ENCODE data around the gene SRPK2. TPM values are rescaled to one million over a fixed set of nuclear protein-coding genes. Genes with fewer than 3 reads are reported as not detected.
"Not testable (repeated sequence)": the region's sequence is repeated elsewhere in the genome, so short reads cannot be mapped to it uniquely, and the experiment has no call there.

The SRPK2 gene
- polyA plus RNA-seq, 1 donor from 2014 or later, result 118 TPM

DNA sequence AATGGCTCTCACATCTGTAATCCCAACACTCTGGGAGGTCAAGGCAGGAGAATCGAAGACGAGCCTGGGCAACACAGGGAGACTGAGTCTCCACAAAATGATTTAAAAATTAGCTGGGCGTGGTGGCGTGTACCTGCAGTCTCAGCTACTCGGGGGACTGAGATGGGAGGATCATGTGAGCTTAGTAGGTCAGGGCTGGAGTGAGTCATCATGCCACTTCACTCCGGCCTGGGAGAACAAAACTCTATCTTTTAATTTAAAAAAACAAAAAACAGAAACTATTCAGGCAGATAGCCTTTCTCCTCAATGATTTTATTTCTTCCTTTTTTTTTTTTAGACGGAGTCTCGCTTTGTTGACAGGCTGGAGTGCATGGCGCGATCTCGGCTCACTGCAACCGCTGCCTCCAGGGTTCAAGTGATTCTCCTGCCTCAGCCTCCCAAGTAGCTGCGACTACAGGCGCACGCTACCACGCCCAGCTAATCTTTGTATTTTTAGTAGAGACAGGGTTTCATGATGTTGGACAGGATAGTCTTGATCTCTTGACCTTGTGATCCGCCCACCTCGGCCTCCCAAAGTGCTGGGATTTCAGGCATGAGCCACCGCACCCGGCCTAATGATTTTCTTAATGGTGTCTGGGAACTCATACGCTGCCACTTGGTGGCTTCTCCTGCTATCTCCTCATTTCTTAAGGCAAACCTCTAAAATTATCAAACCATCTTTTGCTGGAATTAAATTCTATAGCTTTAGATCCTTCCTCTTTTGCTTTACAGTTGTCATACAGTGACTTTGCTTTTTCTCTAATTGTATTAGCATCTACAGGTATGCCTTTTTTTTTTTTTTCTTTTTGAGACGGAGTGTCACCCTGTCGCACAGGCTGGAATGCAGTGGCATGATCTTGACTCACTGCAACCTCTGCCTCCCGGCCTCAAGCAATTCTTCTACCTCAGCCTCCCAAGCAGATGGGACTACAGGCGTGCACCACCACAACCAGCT lies 22.9 kb downstream of the SRPK2 start:
- Histone ChIP-seq H3K27me3 (ENCODE audit: insufficient read depth, low read depth, low read length) (no peaks in the 10 kb centered on the region), H3K4me3 (ENCODE audit: low read length) (no peak overlapping the region), H3F3A (ENCODE audit: insufficient read depth, low read length, poor library complexity, severe bottlenecking) (no peaks in the 10 kb centered on the region), H3K9me3 (ENCODE audit: low read length) (no peaks in the 10 kb centered on the region), H3K79me2 (replicated peaks; ENCODE audit: insufficient read depth, low read length) (peaks cover 7% of the 10 kb centered on the region), H3K36me3 (ENCODE audit: insufficient read depth, low read length) (no peaks in the 10 kb centered on the region), H3K9ac (ENCODE audit: low read length) (no peak overlapping the region), H3K9me2 (ENCODE audit: insufficient read depth, low read length) (no peaks in the 10 kb centered on the region), H2AFZ (ENCODE audit: low read depth, low read length) (no peak overlapping the region), H3K4me2 (ENCODE audit: low read length) (no peak overlapping the region), H4K20me1 (ENCODE audit: insufficient read depth) (no peaks in the 10 kb centered on the region), H3K27ac (ENCODE audit: low read length) (no peak overlapping the region)
- TF ChIP-seq POLR2AphosphoS5 (IDR thresholded peaks at IDR 0.05) (no peak), EP300 (conservative IDR thresholded peaks at IDR 0.05; ENCODE audit: poor library complexity, severe bottlenecking) (no peak), RAD21 (conservative IDR thresholded peaks at IDR 0.05) (no peak), MXI1 (conservative IDR thresholded peaks at IDR 0.05; ENCODE audit: poor library complexity, severe bottlenecking) (no peak)
- TF ChIP-seq, protein P1, sequence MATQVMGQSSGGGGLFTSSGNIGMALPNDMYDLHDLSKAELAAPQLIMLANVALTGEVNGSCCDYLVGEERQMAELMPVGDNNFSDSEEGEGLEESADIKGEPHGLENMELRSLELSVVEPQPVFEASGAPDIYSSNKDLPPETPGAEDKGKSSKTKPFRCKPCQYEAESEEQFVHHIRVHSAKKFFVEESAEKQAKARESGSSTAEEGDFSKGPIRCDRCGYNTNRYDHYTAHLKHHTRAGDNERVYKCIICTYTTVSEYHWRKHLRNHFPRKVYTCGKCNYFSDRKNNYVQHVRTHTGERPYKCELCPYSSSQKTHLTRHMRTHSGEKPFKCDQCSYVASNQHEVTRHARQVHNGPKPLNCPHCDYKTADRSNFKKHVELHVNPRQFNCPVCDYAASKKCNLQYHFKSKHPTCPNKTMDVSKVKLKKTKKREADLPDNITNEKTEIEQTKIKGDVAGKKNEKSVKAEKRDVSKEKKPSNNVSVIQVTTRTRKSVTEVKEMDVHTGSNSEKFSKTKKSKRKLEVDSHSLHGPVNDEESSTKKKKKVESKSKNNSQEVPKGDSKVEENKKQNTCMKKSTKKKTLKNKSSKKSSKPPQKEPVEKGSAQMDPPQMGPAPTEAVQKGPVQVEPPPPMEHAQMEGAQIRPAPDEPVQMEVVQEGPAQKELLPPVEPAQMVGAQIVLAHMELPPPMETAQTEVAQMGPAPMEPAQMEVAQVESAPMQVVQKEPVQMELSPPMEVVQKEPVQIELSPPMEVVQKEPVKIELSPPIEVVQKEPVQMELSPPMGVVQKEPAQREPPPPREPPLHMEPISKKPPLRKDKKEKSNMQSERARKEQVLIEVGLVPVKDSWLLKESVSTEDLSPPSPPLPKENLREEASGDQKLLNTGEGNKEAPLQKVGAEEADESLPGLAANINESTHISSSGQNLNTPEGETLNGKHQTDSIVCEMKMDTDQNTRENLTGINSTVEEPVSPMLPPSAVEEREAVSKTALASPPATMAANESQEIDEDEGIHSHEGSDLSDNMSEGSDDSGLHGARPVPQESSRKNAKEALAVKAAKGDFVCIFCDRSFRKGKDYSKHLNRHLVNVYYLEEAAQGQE (IDR thresholded peaks at IDR 0.05; ENCODE audit: borderline replicate concordance), result no peak

DNA sequence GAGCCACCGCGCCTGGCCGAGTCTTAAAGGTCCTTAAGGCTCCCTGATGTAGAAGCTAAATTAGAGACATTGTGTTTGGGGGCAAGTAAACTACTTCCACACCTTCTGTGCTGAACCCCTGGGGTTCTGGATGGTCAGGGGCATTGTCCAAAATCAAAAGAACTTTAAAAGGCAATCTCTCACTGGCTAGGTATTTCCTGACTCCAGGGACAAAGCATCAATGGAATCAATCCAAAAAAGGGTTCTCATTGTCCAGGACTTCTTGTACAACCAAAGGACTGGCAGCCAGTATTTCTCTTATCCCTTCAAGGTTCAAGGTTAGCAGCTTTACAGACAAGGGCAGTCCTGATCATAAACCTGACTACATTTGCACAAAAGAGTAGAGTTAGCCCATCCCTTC lies 24.0 kb downstream of the SRPK2 start:
- Histone ChIP-seq H3F3A (ENCODE audit: insufficient read depth, low read length, poor library complexity, severe bottlenecking) (no peaks in the 10 kb centered on the region), H3K79me2 (replicated peaks; ENCODE audit: insufficient read depth, low read length) (peaks cover 4% of the 10 kb centered on the region), H4K20me1 (ENCODE audit: insufficient read depth) (no peaks in the 10 kb centered on the region), H2AFZ (ENCODE audit: low read depth, low read length) (no peak overlapping the region), H3K27me3 (ENCODE audit: insufficient read depth, low read depth, low read length) (no peaks in the 10 kb centered on the region), H3K4me3 (ENCODE audit: low read length) (no peak overlapping the region), H3K36me3 (ENCODE audit: insufficient read depth, low read length) (no peaks in the 10 kb centered on the region), H3K4me2 (ENCODE audit: low read length) (no peak overlapping the region), H3K9ac (ENCODE audit: low read length) (no peak overlapping the region), H3K9me3 (ENCODE audit: low read length) (no peaks in the 10 kb centered on the region), H3K27ac (ENCODE audit: low read length) (no peak overlapping the region), H3K9me2 (ENCODE audit: insufficient read depth, low read length) (no peaks in the 10 kb centered on the region)
- no peak for TF ChIP-seq TAF1 (IDR thresholded peaks at IDR 0.05; ENCODE audit: low read depth)

DNA sequence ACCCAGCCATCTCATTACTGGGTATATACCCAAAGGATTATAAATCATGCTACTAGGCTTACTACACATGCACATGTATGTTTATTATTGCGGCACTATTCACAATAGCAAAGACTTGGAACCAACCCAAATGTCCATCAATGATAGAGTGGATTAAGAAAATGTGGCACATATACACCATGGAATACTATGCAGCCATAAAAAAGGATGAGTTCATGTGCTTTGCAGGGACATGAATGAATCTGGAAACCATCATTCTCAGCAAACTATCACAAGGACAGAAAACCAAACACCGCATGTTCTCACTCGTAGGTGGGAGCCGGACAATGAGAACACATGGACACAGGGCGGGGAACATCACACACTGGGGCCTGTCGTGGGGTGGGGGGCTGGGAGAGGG lies 25.1 kb downstream of the SRPK2 start:
- not testable (repeated sequence) for H3K36me3 ChIP-seq (ENCODE audit: insufficient read depth, low read length); H3K27ac ChIP-seq (ENCODE audit: low read length); H3K9me2 ChIP-seq (ENCODE audit: insufficient read depth, low read length); H3K9ac ChIP-seq (ENCODE audit: low read length); H3K4me3 ChIP-seq (ENCODE audit: low read length); H3K79me2 ChIP-seq (replicated peaks; ENCODE audit: insufficient read depth, low read length); H3K27me3 ChIP-seq (ENCODE audit: insufficient read depth, low read depth, low read length); H3K9me3 ChIP-seq (ENCODE audit: low read length); H3K4me2 ChIP-seq (ENCODE audit: low read length); H3F3A ChIP-seq (ENCODE audit: insufficient read depth, low read length, poor library complexity, severe bottlenecking); H4K20me1 ChIP-seq (ENCODE audit: insufficient read depth); H2AFZ ChIP-seq (ENCODE audit: low read depth, low read length)

DNA sequence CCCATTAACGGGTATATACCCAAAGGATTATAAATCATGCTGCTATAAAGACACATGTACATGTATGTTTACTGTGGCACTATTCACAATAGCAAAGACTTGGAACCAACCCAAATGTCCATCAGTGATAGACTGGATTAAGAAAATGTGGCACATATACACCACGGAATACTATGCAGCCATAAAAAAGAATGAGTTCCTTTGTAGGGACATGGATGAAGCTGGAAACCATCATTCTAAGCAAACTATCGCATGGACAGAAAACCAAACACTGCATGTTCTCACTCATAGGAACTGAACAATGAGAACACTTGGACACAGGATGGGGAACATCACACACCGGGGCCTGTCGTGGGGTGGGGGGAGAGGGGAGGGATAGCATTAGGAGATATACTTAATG lies 26.0 kb downstream of the SRPK2 start:
- not testable (repeated sequence) for H3K4me2 ChIP-seq (ENCODE audit: low read length); H3K9me3 ChIP-seq (ENCODE audit: low read length); H4K20me1 ChIP-seq (ENCODE audit: insufficient read depth); H3K36me3 ChIP-seq (ENCODE audit: insufficient read depth, low read length); H3K27me3 ChIP-seq (ENCODE audit: insufficient read depth, low read depth, low read length); H3K9ac ChIP-seq (ENCODE audit: low read length); H3K9me2 ChIP-seq (ENCODE audit: insufficient read depth, low read length); H3K27ac ChIP-seq (ENCODE audit: low read length); H3F3A ChIP-seq (ENCODE audit: insufficient read depth, low read length, poor library complexity, severe bottlenecking); H3K79me2 ChIP-seq (replicated peaks; ENCODE audit: insufficient read depth, low read length); H2AFZ ChIP-seq (ENCODE audit: low read depth, low read length); H3K4me3 ChIP-seq (ENCODE audit: low read length)

DNA sequence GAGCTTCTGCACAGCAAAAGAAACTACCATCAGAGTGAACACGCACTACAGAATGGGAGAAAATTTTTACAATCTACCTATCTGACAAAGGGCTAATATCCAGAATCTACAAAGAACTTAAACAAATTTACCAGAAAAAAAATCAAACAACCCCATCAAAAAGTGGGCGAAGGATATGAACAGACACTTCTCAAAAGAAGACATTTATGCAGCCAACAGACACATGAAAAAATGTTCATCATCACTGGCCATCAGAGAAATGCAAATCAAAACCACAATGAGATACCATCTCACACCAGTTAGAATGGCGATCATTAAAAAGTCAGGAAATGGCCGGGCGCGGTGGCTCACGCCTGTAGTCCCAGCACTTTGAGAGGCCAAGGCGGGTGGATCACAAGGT lies 26.7 kb downstream of the SRPK2 start:
- not testable (repeated sequence) for H3K9ac ChIP-seq (ENCODE audit: low read length); H3K27me3 ChIP-seq (ENCODE audit: insufficient read depth, low read depth, low read length); H2AFZ ChIP-seq (ENCODE audit: low read depth, low read length); H3K36me3 ChIP-seq (ENCODE audit: insufficient read depth, low read length); H4K20me1 ChIP-seq (ENCODE audit: insufficient read depth); H3K9me2 ChIP-seq (ENCODE audit: insufficient read depth, low read length); H3K79me2 ChIP-seq (replicated peaks; ENCODE audit: insufficient read depth, low read length); H3F3A ChIP-seq (ENCODE audit: insufficient read depth, low read length, poor library complexity, severe bottlenecking); H3K27ac ChIP-seq (ENCODE audit: low read length); H3K4me2 ChIP-seq (ENCODE audit: low read length); H3K9me3 ChIP-seq (ENCODE audit: low read length); H3K4me3 ChIP-seq (ENCODE audit: low read length)

DNA sequence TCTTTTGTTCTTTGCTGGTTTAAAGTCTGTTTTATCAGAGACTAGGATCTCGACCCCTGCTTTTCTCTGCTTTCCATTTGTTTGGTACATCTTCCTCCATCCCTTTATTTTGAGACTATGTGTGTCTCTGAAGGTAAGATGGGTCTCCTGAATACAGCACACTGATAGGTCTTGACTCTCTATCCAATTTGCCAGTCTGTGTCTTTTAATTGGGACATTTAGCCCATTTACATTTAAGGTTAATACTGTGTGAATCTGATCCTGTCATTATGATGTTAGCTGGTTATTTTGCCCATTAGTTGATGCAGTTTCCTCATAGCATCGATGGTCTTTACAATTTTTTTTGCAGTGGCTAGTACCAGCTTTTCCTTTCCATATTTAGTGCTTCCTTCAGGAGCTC lies 28.6 kb downstream of the SRPK2 start:
- H3K36me3 ChIP-seq (ENCODE audit: insufficient read depth, low read length); H3K27ac ChIP-seq (ENCODE audit: low read length); H3K9me2 ChIP-seq (ENCODE audit: insufficient read depth, low read length); H3K79me2 ChIP-seq (replicated peaks; ENCODE audit: insufficient read depth, low read length); H2AFZ ChIP-seq (ENCODE audit: low read depth, low read length); H4K20me1 ChIP-seq (ENCODE audit: insufficient read depth); H3K9me3 ChIP-seq (ENCODE audit: low read length); H3F3A ChIP-seq (ENCODE audit: insufficient read depth, low read length, poor library complexity, severe bottlenecking); H3K4me3 ChIP-seq (ENCODE audit: low read length); H3K4me2 ChIP-seq (ENCODE audit: low read length); H3K9ac ChIP-seq (ENCODE audit: low read length); H3K27me3 ChIP-seq (ENCODE audit: insufficient read depth, low read depth, low read length): not testable (repeated sequence)

Data from neural cell (in vitro differentiated cells).